ENCODE data around the gene ZNF76.

ZNF76 gene

DNA sequence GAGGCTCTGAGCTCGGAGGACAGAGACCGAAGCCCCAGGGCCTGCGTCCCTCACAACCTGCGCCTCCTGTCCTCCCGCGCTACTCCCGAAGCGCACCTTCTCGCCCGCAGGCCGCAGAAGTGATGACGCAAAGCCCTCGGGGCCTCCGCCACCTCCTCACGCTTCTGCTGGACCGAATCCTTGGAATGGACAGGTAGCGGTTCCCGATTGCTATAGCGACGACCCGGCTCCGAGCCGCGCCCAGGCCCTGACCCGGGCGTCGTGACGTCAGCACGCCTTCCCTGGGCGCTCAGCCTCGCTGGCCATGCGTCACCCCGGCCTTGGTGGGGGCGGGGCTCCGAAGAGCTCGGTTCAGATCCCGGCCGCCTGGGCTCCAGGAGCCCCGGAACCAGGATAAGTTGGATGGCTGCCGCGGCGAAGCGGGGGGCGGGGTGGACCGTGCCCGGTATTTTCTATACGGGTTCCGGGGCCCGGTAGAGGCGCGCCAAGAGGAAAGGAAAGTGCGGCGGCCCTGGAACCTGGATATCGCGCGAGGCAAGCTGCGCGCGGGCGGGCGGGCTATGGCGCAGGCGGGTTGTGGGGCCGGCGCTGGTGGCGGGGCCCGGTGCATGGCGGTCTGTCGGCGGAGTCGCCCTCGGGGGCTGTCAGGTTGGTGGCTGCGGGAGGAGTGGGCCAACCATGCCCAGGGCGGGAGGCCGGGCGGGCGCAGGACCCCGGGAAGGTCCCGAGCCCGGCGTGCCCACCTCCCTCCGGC is at the start of gene ZNF76:
TSS of gene ZNF76 (plus strand) at position 542 of the 754 bp plus-strand sequence. CDS start 21,417 bp downstream, outside the sequence.
- peak; percentile 74 for DNase-seq (ENCODE audit: low read depth)
- no peak for TF ChIP-seq CTCF (conservative IDR thresholded peaks at IDR 0.05; ENCODE audit: low read depth, low read length)
- H3K4me3 ChIP-seq (ENCODE audit: low read length) = peak within 1 kb of the TSS; percentile 91

- no peak for TF ChIP-seq CTCF (conservative IDR thresholded peaks at IDR 0.05; ENCODE audit: low read depth, low read length)
- no peak for DNase-seq (ENCODE audit: low read depth)
- peak overlapping the region; percentile 51 for H3K4me3 ChIP-seq (ENCODE audit: low read length)
Observed at GRCh38 chr6:35213298-35213791, 46.2 kb upstream of the ZNF76 start.

DNA sequence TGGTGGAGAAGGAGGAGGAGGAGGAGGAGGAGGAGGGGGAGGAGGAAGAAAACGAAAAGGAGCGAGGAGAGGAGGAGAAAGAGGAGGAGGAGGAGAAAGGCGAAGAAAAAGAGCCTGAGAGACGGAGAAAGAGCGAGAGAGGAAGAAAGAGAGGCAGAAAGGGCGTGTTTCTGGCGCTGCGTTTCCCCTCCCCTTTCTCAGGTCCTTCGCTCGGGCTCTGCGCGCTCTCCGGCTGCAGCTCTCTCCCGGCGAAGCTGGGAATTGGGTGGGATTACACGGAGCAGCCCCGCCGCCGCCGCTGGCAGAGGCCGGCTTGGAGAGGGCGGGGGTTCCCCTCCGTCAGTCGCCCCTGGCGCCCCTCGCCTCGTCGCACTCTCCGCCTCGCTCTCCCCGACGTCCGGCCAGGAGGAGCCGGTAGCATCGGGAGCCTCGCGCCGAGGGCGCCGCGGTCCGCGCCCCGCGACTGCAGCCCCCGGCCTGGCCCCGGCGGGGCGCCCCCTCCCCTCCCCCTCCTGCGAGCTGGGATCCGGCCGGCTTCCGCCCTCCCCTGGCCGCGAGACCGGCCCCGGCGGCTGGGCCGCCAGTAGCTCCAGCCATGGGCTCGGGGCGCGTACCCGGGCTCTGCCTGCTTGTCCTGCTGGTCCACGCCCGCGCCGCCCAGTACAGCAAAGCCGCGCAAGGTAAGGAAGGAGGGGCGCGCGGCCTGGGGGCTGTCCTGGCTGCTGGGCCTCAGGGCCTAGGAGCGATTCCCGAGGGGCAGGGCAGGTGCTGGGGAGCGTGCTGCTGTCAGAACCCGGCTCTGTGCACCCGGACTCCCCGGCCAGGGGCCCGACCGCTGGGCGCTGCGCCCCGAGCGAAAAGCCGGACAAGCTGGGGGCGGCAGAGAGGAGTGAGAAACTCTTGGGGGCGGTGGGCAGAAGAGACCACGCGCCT is 45.4 kb upstream of the ZNF76 start, which contains the start of gene SCUBE3:
TSS of gene SCUBE3 (plus strand) at position 133 of the 933 bp plus-strand sequence. CDS start at position 596, 463 bp downstream.
- DNase-seq (ENCODE audit: low read depth) = no peak
- TF ChIP-seq CTCF (conservative IDR thresholded peaks at IDR 0.05; ENCODE audit: low read depth, low read length) = no peak

GRCh38 chr6:35214869-35215664 is 44.5 kb upstream of the ZNF76 start:
- no peak for TF ChIP-seq CTCF (conservative IDR thresholded peaks at IDR 0.05; ENCODE audit: low read depth, low read length)
- DNase-seq (ENCODE audit: low read depth) = no peak
- H3K4me3 ChIP-seq (ENCODE audit: low read length) = peak overlapping the region; percentile 37

More for the DNA sequence above, 45.4 kb upstream of the ZNF76 start, which contains the start of gene SCUBE3:
- H3K4me3 ChIP-seq (ENCODE audit: low read length) = peak within 1 kb of the TSS; percentile 51

- H3K4me3 ChIP-seq (ENCODE audit: low read length) = no peak overlapping the region
- TF ChIP-seq CTCF (conservative IDR thresholded peaks at IDR 0.05; ENCODE audit: low read depth, low read length) = no peak
- no peak for DNase-seq (ENCODE audit: low read depth)
Observed at GRCh38 chr6:35215665-35216411, 43.7 kb upstream of the ZNF76 start.

- TF ChIP-seq CTCF (conservative IDR thresholded peaks at IDR 0.05; ENCODE audit: low read depth, low read length) = no peak
- no peak overlapping the region for H3K4me3 ChIP-seq (ENCODE audit: low read length)
- DNase-seq (ENCODE audit: low read depth) = no peak
Observed at GRCh38 chr6:35216412-35216732, 43.2 kb upstream of the ZNF76 start.
